Effector memory CD8-positive, alpha-beta T cell (primary cell): ENCODE data around the gene SLC39A11.
"Not testable (repeated sequence)": the region's sequence is repeated elsewhere in the genome, so short reads cannot be mapped to it uniquely, and the experiment has no call there.

ENCODE experiments used
- ATAC-seq: fragments of 150-1000 bp; cut with Tn5 transposase; replicated peaks from 2 replicates; pipeline ENCODE4 v1.10.0; 2021; ENCODE audit warnings: mild to moderate bottlenecking, moderate library complexity
- DNase-seq, 3 experiments: peaks; one replicate each; pipeline ENCODE4 v3.0.0; 2021
- H3K27ac Mint-ChIP-seq, 2 donors: one replicate each; pipeline ENCODE4 v1.8.0; 2022; ENCODE audit warnings: mild to moderate bottlenecking in 2 of 2, mixed read lengths in 2 of 2, moderate library complexity in 2 of 2
- H3K27me3 Mint-ChIP-seq, 2 donors: one replicate each; pipeline ENCODE4 v1.8.0; 2022; ENCODE audit warnings: mixed read lengths in 2 of 2
- H3K36me3 Mint-ChIP-seq: one replicate; pipeline ENCODE4 v1.8.0; 2022; ENCODE audit warnings: mild to moderate bottlenecking, moderate library complexity, mixed read lengths; ENCODE audit not compliant: insufficient read depth
- H3K4me1 Mint-ChIP-seq, 2 donors: one replicate each; pipeline ENCODE4 v1.8.0; 2022; ENCODE audit warnings: low read depth in 2 of 2, mixed read lengths in 2 of 2
- H3K4me3 Mint-ChIP-seq, 2 donors: one replicate each; pipeline ENCODE4 v1.8.0; 2022; ENCODE audit warnings: mild to moderate bottlenecking in 2 of 2, mixed read lengths in 2 of 2, moderate library complexity in 2 of 2
- H3K9me3 Mint-ChIP-seq, 2 donors: one replicate each; pipeline ENCODE4 v1.8.0; 2022; ENCODE audit warnings: mixed read lengths in 2 of 2

The SLC39A11 gene

GRCh38 chr17:72765368-72766153 lies 326.9 kb downstream of the SLC39A11 start:
- Mint-ChIP-seq H3K36me3 (no peaks in the 10 kb centered on the region), H3K27me3 (no peaks in the 10 kb centered on the region), H3K27ac (no peak overlapping the region), H3K9me3 (no peaks in the 10 kb centered on the region), H3K4me3 (no peak overlapping the region), H3K4me1 (peaks cover 0 to 3% of the 10 kb centered on the region in 2 donors)
- ATAC-seq (no peak), DNase-seq (no peak)

GRCh38 chr17:72764632-72765041 lies 327.9 kb downstream of the SLC39A11 start:
- Mint-ChIP-seq H3K27me3 (no peaks in the 10 kb centered on the region), H3K9me3 (no peaks in the 10 kb centered on the region), H3K4me3 (no peak overlapping the region), H3K27ac (no peak overlapping the region), H3K36me3 (no peaks in the 10 kb centered on the region), H3K4me1 (no peaks in the 10 kb centered on the region)
- ATAC-seq, result no peak
- DNase-seq, result no peak

- DNase-seq (no peak), ATAC-seq (no peak)
- no peak overlapping the region for H3K4me3 Mint-ChIP-seq
- no peak overlapping the region for H3K27ac Mint-ChIP-seq
- no peaks in the 10 kb centered on the region for H3K27me3 Mint-ChIP-seq
- H3K4me1 Mint-ChIP-seq, result no peaks in the 10 kb centered on the region
- H3K36me3 Mint-ChIP-seq, result no peaks in the 10 kb centered on the region
- H3K9me3 Mint-ChIP-seq, result no peaks in the 10 kb centered on the region
Observed at GRCh38 chr17:72763981-72764380, 328.5 kb downstream of the SLC39A11 start.

- H3K27me3 Mint-ChIP-seq, H3K36me3 Mint-ChIP-seq, H3K4me3 Mint-ChIP-seq, H3K4me1 Mint-ChIP-seq, DNase-seq, H3K9me3 Mint-ChIP-seq, ATAC-seq, H3K27ac Mint-ChIP-seq: not testable (repeated sequence)
Observed at GRCh38 chr17:72761893-72762575, 330.5 kb downstream of the SLC39A11 start.

GRCh38 chr17:72761431-72761830 lies 331.1 kb downstream of the SLC39A11 start:
- H3K4me1 Mint-ChIP-seq, result no peaks in the 10 kb centered on the region
- DNase-seq (no peak), ATAC-seq (no peak)
- no peaks in the 10 kb centered on the region for H3K36me3 Mint-ChIP-seq
- H3K27ac Mint-ChIP-seq, result no peak overlapping the region
- no peaks in the 10 kb centered on the region for H3K27me3 Mint-ChIP-seq
- no peak overlapping the region for H3K4me3 Mint-ChIP-seq
- H3K9me3 Mint-ChIP-seq, result peaks cover 0 to under 1% of the 10 kb centered on the region in 2 donors

- Mint-ChIP-seq H3K9me3 (peaks cover 0 to 3% of the 10 kb centered on the region in 2 donors), H3K4me3 (no peak overlapping the region), H3K27me3 (no peaks in the 10 kb centered on the region), H3K27ac (no peak overlapping the region), H3K36me3 (no peaks in the 10 kb centered on the region), H3K4me1 (no peaks in the 10 kb centered on the region)
- ATAC-seq (no peak), DNase-seq (no peak)
Observed at GRCh38 chr17:72760368-72760767, 332.1 kb downstream of the SLC39A11 start.

- no peaks in the 10 kb centered on the region for H3K4me1 Mint-ChIP-seq
- H3K27ac Mint-ChIP-seq, result no peak overlapping the region
- no peak for DNase-seq
- no peak overlapping the region for H3K4me3 Mint-ChIP-seq
- H3K27me3 Mint-ChIP-seq, result no peaks in the 10 kb centered on the region
- H3K36me3 Mint-ChIP-seq, result no peaks in the 10 kb centered on the region
- H3K9me3 Mint-ChIP-seq, result peaks cover 0 to 3% of the 10 kb centered on the region in 2 donors
- ATAC-seq, result no peak
Observed at GRCh38 chr17:72759301-72759700, 333.2 kb downstream of the SLC39A11 start.

GRCh38 chr17:72756256-72756655 lies 336.2 kb downstream of the SLC39A11 start:
- Mint-ChIP-seq H3K4me3 (no peak overlapping the region), H3K27ac (no peak overlapping the region), H3K4me1 (no peaks in the 10 kb centered on the region), H3K27me3 (no peaks in the 10 kb centered on the region), H3K36me3 (peaks cover 4% of the 10 kb centered on the region), H3K9me3 (peaks cover 0 to 3% of the 10 kb centered on the region in 2 donors)
- DNase-seq, result no peak
- ATAC-seq, result no peak

GRCh38 chr17:72754513-72754912 lies 338.0 kb downstream of the SLC39A11 start:
- Mint-ChIP-seq H3K9me3 (peaks cover 0 to 3% of the 10 kb centered on the region in 2 donors), H3K4me3 (no peak overlapping the region), H3K27me3 (no peaks in the 10 kb centered on the region), H3K4me1 (no peaks in the 10 kb centered on the region), H3K27ac (no peak overlapping the region), H3K36me3 (peaks cover 4% of the 10 kb centered on the region)
- DNase-seq (no peak), ATAC-seq (no peak)

GRCh38 chr17:72751746-72752145 lies 340.7 kb downstream of the SLC39A11 start:
- no peaks in the 10 kb centered on the region for H3K27me3 Mint-ChIP-seq
- H3K36me3 Mint-ChIP-seq, result peaks cover 6% of the 10 kb centered on the region
- ATAC-seq (no peak), DNase-seq (no peak)
- peak overlapping the region in 1 of 2 donors; percentile 49 for H3K27ac Mint-ChIP-seq
- no peaks in the 10 kb centered on the region for H3K4me1 Mint-ChIP-seq
- H3K4me3 Mint-ChIP-seq, result no peak overlapping the region
- H3K9me3 Mint-ChIP-seq, result peaks cover 0 to 3% of the 10 kb centered on the region in 2 donors

GRCh38 chr17:72749119-72749572 lies 343.3 kb downstream of the SLC39A11 start:
- peaks cover 7% of the 10 kb centered on the region for H3K36me3 Mint-ChIP-seq
- H3K9me3 Mint-ChIP-seq, result no peaks in the 10 kb centered on the region
- DNase-seq, result no peak
- H3K27ac Mint-ChIP-seq, result peak overlapping the region in 1 of 2 donors; percentile 58
- no peaks in the 10 kb centered on the region for H3K4me1 Mint-ChIP-seq
- no peaks in the 10 kb centered on the region for H3K27me3 Mint-ChIP-seq
- ATAC-seq, result no peak
- no peak overlapping the region for H3K4me3 Mint-ChIP-seq

- Mint-ChIP-seq H3K27me3 (no peaks in the 10 kb centered on the region), H3K27ac (no peak overlapping the region), H3K9me3 (no peaks in the 10 kb centered on the region), H3K36me3 (peaks cover 10% of the 10 kb centered on the region), H3K4me1 (no peaks in the 10 kb centered on the region), H3K4me3 (no peak overlapping the region)
- ATAC-seq, result no peak
- DNase-seq, result no peak
Observed at GRCh38 chr17:72747501-72747900, 345.0 kb downstream of the SLC39A11 start.

GRCh38 chr17:72745241-72745640 lies 347.2 kb downstream of the SLC39A11 start:
- DNase-seq, result no peak
- no peak overlapping the region for H3K4me3 Mint-ChIP-seq

GRCh38 chr17:72743037-72743467 lies 349.4 kb downstream of the SLC39A11 start:
- DNase-seq (no peak), ATAC-seq (no peak)
- no peaks in the 10 kb centered on the region for H3K4me1 Mint-ChIP-seq
- H3K9me3 Mint-ChIP-seq, result no peaks in the 10 kb centered on the region
- H3K27ac Mint-ChIP-seq, result no peak overlapping the region
- H3K27me3 Mint-ChIP-seq, result no peaks in the 10 kb centered on the region
- H3K36me3 Mint-ChIP-seq, result peaks cover 5% of the 10 kb centered on the region
- H3K4me3 Mint-ChIP-seq, result no peak overlapping the region

More at GRCh38 chr17:72745241-72745640, 347.2 kb downstream of the SLC39A11 start:
- no peak for ATAC-seq
- H3K36me3 Mint-ChIP-seq, result peaks cover 5% of the 10 kb centered on the region
- no peak overlapping the region for H3K27ac Mint-ChIP-seq
- H3K9me3 Mint-ChIP-seq, result no peaks in the 10 kb centered on the region
- no peaks in the 10 kb centered on the region for H3K27me3 Mint-ChIP-seq
- H3K4me1 Mint-ChIP-seq, result no peaks in the 10 kb centered on the region
